Keratinocyte (primary cell): ENCODE results near the gene CCDC33. TPM values are rescaled to one million over a fixed set of nuclear protein-coding genes. Genes with fewer than 3 reads are reported as not detected.

Source experiments
- DNase-seq: peaks from one replicate; pipeline ENCODE4 v3.0.0-alpha.2; 2011; ENCODE audit warnings: low read depth, missing footprints, low spot score
- FAIRE-seq: peaks from 2 replicates; lab custom pipeline; 2011; peaks lifted over from hg19 to GRCh38; lab: Jason Lieb, UNC
- H2AFZ ChIP-seq: 2 replicates; pipeline ENCODE4 v1.6.0; 2012; ENCODE audit warnings: low read length, control low read depth, inconsistent platforms; ENCODE audit not compliant: control insufficient read depth
- H3K27ac ChIP-seq: 2 replicates; pipeline ENCODE4 v1.5.1; 2011; ENCODE audit warnings: low read length; ENCODE audit not compliant: control insufficient read depth, insufficient read depth
- H3K27me3 ChIP-seq: 3 replicates; pipeline ENCODE4 v1.6.0; 2011; ENCODE audit warnings: low read length; ENCODE audit not compliant: control insufficient read depth, insufficient read depth; ENCODE audit errors: extremely low read depth
- H3K36me3 ChIP-seq, 2 experiments: 2 replicates in 1 of 2; 3 replicates in 1 of 2; pipeline ENCODE4 v1.5.1; 2011; ENCODE audit warnings: low read length in 2 of 2, mild to moderate bottlenecking in 1 of 2; ENCODE audit not compliant: control insufficient read depth in 2 of 2, insufficient read depth in 2 of 2; ENCODE audit errors: extremely low read depth in 1 of 2
- H3K4me1 ChIP-seq: 3 replicates; pipeline ENCODE4 v1.5.1; 2011; ENCODE audit warnings: low read length; ENCODE audit not compliant: control insufficient read depth, insufficient read depth; ENCODE audit errors: extremely low read depth
- H3K4me2 ChIP-seq: 3 replicates; pipeline ENCODE4 v1.6.0; 2011; ENCODE audit warnings: low read depth, low read length; ENCODE audit not compliant: control insufficient read depth, insufficient read depth; ENCODE audit errors: extremely low read depth
- H3K4me3 ChIP-seq, 3 experiments: fragments of 200-600 bp in 1 of 3; sonication (generic) in 1 of 3; 2 replicates in 2 of 3; 3 replicates in 1 of 3; pipeline ENCODE4 v1.5.1; 2011 to 2016; ENCODE audit warnings: low read length in 3 of 3, mild to moderate bottlenecking in 3 of 3, control low read depth in 2 of 3, inconsistent platforms in 1 of 3, low read depth in 1 of 3, mixed read lengths in 1 of 3, mixed run types in 1 of 3, moderate library complexity in 1 of 3; ENCODE audit not compliant: control insufficient read depth in 2 of 3, insufficient read depth in 2 of 3; ENCODE audit errors: extremely low read depth in 1 of 3
- H3K79me2 ChIP-seq: 2 replicates; pipeline ENCODE4 v1.6.0; 2012; ENCODE audit warnings: low read length; ENCODE audit not compliant: control insufficient read depth, insufficient read depth
- H3K9ac ChIP-seq: 3 replicates; pipeline ENCODE4 v1.6.0; 2011; ENCODE audit warnings: low read length; ENCODE audit not compliant: control insufficient read depth, insufficient read depth; ENCODE audit errors: extremely low read depth
- H3K9me1 ChIP-seq: 3 replicates; pipeline ENCODE4 v1.6.0; 2011; ENCODE audit warnings: low read length; ENCODE audit not compliant: control insufficient read depth, insufficient read depth; ENCODE audit errors: extremely low read depth
- H3K9me3 ChIP-seq: 2 replicates; pipeline ENCODE4 v1.5.1; 2012; ENCODE audit warnings: low read depth, low read length; ENCODE audit not compliant: control insufficient read depth
- H4K20me1 ChIP-seq: 3 replicates; pipeline ENCODE4 v1.6.0; 2011; ENCODE audit warnings: low read length; ENCODE audit not compliant: control insufficient read depth, insufficient read depth; ENCODE audit errors: extremely low read depth
- EZH2 ChIP-seq: IDR thresholded peaks from one replicate; pipeline ENCODE4 v1.6.1; 2012; ENCODE audit warnings: inconsistent platforms, mild to moderate bottlenecking, low read length, moderate library complexity
- dilution Hi-C: fragments of 300-500 bp; cut with MboI; formaldehyde crosslinking; loops from one replicate; pipeline ENCODE4 v1.7.0; 2020; ENCODE audit warnings: low sequenced_read_pairs; ENCODE audit not compliant: extremely low pct_ligation_motif_present
- polyA plus RNA-seq, 5 experiments: library from polyadenylated mRNA; depleted of rRNA in 3 of 5; stranded (reverse) in 3 of 5; stranded (forward) in 1 of 5; unstranded in 1 of 5; fragments of >200 nt; gene quantifications; 1 replicate in 1 of 5; 2 replicates in 3 of 5; 3 replicates in 1 of 5; pipeline versions ENCODE4 v1.2.1 to v1.2.3, GENCODE V29; 2011 to 2012; ENCODE audit warnings: missing spikeins in 2 of 5, low read depth in 1 of 5, low replicate concordance in 1 of 5
- TF ChIP-seq, protein P1 (sequence below), 3 experiments: IDR thresholded peaks in 1 of 3; conservative IDR thresholded peaks in 1 of 3; optimal IDR thresholded peaks in 1 of 3; 2 replicates in 2 of 3; 3 replicates in 1 of 3; pipeline versions ENCODE3 to v1.5.1; 2011; ENCODE audit warnings: low read length in 3 of 3, mild to moderate bottlenecking in 3 of 3, moderate library complexity in 2 of 3, control low read depth in 1 of 3, inconsistent platforms in 1 of 3; ENCODE audit not compliant: insufficient read depth in 2 of 3; ENCODE audit errors: extremely low read depth in 1 of 3

CCDC33 gene
- polyA plus RNA-seq, 1 donor (not counting 4 experiments of a cell fraction or from before 2014, with no cell fraction given): not detected

DNA sequence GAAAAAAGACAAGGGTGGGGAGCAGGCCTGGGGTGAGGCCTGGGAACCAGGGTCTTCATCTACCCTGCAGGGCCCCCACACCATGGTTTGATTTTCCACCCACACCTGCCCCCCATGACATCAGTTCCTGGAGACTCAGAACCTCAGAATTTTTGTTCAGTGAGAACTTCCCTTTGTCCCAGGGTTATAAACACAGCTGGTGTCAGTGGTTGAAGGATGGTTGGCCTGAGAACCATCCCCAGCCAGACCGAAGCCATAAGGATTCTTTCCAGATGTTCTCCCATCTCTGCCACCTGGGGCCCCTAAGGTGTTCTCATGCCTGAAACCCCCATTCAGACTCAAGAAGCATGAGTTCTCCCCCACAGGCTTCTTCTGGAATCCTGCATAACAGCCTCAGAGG is 16.6 kb downstream of the CCDC33 start:
- H3K4me1 ChIP-seq: no peaks in the 10 kb centered on the region
- FAIRE-seq: no peak

DNA sequence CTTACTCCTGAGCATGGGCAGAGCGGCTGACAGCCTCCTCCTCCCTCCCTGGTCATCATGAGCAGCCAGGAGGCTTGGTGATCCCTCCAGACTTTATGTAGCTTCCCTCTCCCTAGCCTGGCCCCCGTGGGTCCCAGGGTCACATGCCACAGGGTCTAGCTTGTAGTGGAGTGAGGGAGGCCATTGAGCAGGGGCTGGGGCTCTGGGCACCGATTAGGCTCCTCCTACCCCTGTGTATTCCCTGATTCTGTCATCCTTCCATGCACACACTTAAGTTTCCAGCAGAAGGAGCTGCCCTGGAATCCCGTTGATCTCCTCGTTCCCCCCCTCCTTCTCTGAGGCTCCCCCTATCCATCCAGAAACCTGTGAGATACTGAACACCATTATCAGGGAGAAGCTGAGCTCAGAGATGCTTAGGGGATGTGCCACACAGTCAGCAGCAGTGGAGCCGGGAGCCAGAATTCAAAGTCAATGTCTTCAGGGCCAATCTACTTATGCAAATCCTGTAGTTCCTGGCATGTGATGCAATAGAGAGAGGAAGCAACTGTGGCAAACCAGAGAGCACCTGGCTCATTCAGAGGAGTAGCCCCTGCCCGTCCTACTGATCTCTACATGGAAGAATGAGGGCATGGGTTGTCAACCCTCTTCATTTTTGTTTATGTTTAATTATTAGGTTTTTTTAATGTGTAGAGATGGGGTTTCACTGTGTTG is 17.2 kb downstream of the CCDC33 start:
- DNase-seq: no peak
- Histone ChIP-seq H3K4me3 (no peak overlapping the region), H3K9me1 (no peaks in the 10 kb centered on the region), H3K27ac (no peak overlapping the region), H3K4me2 (no peak overlapping the region), H4K20me1 (no peaks in the 10 kb centered on the region), H3K79me2 (no peaks in the 10 kb centered on the region), H2AFZ (no peak overlapping the region), H3K27me3 (peaks cover 28% of the 10 kb centered on the region), H3K9me3 (no peaks in the 10 kb centered on the region), H3K4me1 (no peaks in the 10 kb centered on the region), H3K9ac (no peak overlapping the region), H3K36me3 (no peaks in the 10 kb centered on the region)
- TF ChIP-seq EZH2: no peak
- TF ChIP-seq, protein P1, sequence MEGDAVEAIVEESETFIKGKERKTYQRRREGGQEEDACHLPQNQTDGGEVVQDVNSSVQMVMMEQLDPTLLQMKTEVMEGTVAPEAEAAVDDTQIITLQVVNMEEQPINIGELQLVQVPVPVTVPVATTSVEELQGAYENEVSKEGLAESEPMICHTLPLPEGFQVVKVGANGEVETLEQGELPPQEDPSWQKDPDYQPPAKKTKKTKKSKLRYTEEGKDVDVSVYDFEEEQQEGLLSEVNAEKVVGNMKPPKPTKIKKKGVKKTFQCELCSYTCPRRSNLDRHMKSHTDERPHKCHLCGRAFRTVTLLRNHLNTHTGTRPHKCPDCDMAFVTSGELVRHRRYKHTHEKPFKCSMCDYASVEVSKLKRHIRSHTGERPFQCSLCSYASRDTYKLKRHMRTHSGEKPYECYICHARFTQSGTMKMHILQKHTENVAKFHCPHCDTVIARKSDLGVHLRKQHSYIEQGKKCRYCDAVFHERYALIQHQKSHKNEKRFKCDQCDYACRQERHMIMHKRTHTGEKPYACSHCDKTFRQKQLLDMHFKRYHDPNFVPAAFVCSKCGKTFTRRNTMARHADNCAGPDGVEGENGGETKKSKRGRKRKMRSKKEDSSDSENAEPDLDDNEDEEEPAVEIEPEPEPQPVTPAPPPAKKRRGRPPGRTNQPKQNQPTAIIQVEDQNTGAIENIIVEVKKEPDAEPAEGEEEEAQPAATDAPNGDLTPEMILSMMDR (optimal IDR thresholded peaks at IDR 0.05 in 1 of 3, IDR thresholded peaks at IDR 0.05 in 1 of 3, conservative IDR thresholded peaks at IDR 0.05 in 1 of 3; ENCODE audit: extremely low read depth in 1 of 3, insufficient read depth in 2 of 3, low read length in 3 of 3): no peak
- dilution Hi-C loops: no loop called here
- FAIRE-seq: no peak

More for the DNA sequence above, 16.6 kb downstream of the CCDC33 start:
- no peak overlapping the region for H3K4me2 ChIP-seq
- no peaks in the 10 kb centered on the region for H3K9me3 ChIP-seq
- H4K20me1 ChIP-seq: no peaks in the 10 kb centered on the region
- H3K79me2 ChIP-seq: no peaks in the 10 kb centered on the region
- dilution Hi-C loops: no loop called here
- no peaks in the 10 kb centered on the region for H3K36me3 ChIP-seq
- H3K9me1 ChIP-seq: no peaks in the 10 kb centered on the region
- H3K27me3 ChIP-seq: peaks cover 21% of the 10 kb centered on the region
- no peak overlapping the region for H3K4me3 ChIP-seq
- TF ChIP-seq EZH2: no peak
- TF ChIP-seq, protein P1 (optimal IDR thresholded peaks at IDR 0.05 in 1 of 3, IDR thresholded peaks at IDR 0.05 in 1 of 3, conservative IDR thresholded peaks at IDR 0.05 in 1 of 3; ENCODE audit: extremely low read depth in 1 of 3, insufficient read depth in 2 of 3, low read length in 3 of 3): no peak
- H2AFZ ChIP-seq: no peak overlapping the region
- H3K27ac ChIP-seq: no peak overlapping the region
- no peak overlapping the region for H3K9ac ChIP-seq
- no peak for DNase-seq
